Effector memory CD4-positive, alpha-beta T cell (primary cell): ENCODE measurements around the gene LAMC3.

Experiments
- DNase-seq, 3 donors: peaks; one replicate each; pipeline ENCODE4 v3.0.0-alpha.2; 2020
- H3K27ac ChIP-seq: 2 replicates; pipeline ENCODE4 v1.7.0; 2013; ENCODE audit warnings: mild to moderate bottlenecking, low read length, moderate library complexity; ENCODE audit not compliant: insufficient read depth, poor library complexity, severe bottlenecking
- H3K27me3 ChIP-seq: replicated peaks from 2 replicates; pipeline ENCODE4 v1.7.0; 2013; ENCODE audit warnings: mild to moderate bottlenecking, low read length; ENCODE audit not compliant: insufficient read depth, control insufficient read depth, poor library complexity, severe bottlenecking
- H3K36me3 ChIP-seq: 2 replicates; pipeline ENCODE4 v1.7.0; 2013; ENCODE audit warnings: mild to moderate bottlenecking, low read length, moderate library complexity; ENCODE audit not compliant: control insufficient read depth, insufficient read depth
- H3K4me1 ChIP-seq: 2 replicates; pipeline ENCODE4 v1.7.0; 2013; ENCODE audit warnings: low read length, mild to moderate bottlenecking; ENCODE audit not compliant: control insufficient read depth, insufficient read depth, poor library complexity, severe bottlenecking
- H3K4me3 ChIP-seq: 2 replicates; pipeline ENCODE4 v1.7.0; 2013; ENCODE audit warnings: low read length, low read depth, mild to moderate bottlenecking; ENCODE audit not compliant: insufficient read depth, poor library complexity, severe bottlenecking
- H3K9me3 ChIP-seq: 2 replicates; pipeline ENCODE4 v1.7.0; 2013; ENCODE audit warnings: mild to moderate bottlenecking, low read length, moderate library complexity; ENCODE audit not compliant: control insufficient read depth

LAMC3 gene

DNA sequence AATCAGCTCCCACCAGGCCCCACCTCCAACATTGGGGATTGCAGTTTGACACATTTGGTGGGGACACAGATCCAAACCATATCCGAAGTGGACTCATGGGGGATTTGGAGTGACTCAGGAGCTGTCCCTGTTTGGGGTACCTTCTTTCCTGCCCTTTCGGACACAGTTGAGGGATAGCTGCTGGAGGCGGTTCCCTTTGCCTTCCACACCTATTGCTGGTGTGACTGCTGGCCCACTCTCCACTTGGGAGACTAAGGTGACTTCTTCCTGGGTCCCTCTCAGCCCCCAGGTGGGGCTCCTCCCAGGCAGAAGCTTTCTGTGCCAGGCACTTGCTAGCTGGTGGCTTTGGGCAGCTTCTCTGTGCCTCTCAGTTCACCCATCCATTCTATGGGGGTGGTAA is 26.6 kb downstream of the LAMC3 start:
- H3K4me1 ChIP-seq: no peaks in the 10 kb centered on the region
- H3K4me3 ChIP-seq: no peak overlapping the region
- DNase-seq: no peak
- no peak overlapping the region for H3K27ac ChIP-seq
- H3K9me3 ChIP-seq: no peaks in the 10 kb centered on the region
- H3K27me3 ChIP-seq: no peaks in the 10 kb centered on the region
- no peaks in the 10 kb centered on the region for H3K36me3 ChIP-seq

DNA sequence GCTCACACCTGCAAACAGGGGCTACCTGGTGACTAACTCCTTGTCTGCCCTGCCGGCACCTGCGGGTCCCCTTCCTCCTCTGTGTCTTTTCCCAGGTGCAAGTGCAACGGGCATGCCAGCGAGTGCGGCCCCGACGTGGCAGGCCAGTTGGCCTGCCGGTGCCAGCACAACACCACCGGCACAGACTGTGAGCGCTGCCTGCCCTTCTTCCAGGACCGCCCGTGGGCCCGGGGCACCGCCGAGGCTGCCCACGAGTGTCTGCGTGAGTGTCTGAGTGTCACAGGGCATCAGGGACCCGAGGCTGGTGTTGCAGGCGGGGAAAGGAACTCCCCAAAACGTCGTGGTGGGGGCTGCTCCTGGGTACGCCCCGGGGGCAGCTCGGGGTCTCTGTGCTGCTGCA is 27.1 kb downstream of the LAMC3 start:
- Histone ChIP-seq H3K36me3 (no peaks in the 10 kb centered on the region), H3K27me3 (no peaks in the 10 kb centered on the region), H3K4me1 (no peaks in the 10 kb centered on the region), H3K4me3 (no peak overlapping the region), H3K27ac (no peak overlapping the region), H3K9me3 (no peaks in the 10 kb centered on the region)
- no peak for DNase-seq

DNA sequence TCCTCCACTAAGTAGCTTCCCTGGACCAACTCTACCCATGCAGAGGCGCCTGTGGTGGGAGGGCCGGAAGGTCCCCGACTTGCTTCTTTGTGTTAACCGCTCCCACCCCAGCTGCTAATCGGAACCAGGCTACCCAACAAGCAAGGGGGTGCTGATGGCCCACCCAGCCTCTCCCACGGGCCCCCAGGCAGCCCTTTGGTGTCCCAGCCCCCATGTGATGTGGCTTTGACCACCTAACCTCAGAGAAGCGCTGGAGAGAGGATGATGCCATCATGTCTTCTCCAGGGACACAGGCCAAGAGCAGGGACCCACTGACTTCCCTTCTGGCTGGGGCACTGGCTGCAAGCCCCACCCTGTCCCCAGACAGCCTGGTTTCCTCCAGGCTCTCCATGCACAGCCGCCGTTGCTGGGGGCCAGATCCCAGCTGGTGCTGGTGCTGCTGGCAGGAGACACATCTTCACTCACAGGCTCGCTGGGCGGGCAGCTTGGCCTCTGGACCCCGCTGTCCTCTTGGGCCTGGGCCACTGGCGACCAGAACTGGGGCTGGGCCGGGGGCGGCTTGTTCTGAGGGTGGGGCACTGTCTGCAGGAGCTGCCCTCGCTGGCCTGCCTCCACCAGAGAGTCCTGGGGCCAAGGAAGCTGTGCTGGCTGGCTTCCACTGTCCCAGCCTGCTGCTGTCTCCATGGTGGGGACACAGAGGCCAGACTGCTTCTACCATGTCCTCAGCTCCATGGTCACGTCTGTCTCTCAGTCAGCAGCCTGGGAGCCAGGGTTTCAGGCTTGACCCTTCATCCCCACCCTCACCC is 27.8 kb downstream of the LAMC3 start:
- no peaks in the 10 kb centered on the region for H3K27me3 ChIP-seq
- H3K27ac ChIP-seq: no peak overlapping the region

DNA sequence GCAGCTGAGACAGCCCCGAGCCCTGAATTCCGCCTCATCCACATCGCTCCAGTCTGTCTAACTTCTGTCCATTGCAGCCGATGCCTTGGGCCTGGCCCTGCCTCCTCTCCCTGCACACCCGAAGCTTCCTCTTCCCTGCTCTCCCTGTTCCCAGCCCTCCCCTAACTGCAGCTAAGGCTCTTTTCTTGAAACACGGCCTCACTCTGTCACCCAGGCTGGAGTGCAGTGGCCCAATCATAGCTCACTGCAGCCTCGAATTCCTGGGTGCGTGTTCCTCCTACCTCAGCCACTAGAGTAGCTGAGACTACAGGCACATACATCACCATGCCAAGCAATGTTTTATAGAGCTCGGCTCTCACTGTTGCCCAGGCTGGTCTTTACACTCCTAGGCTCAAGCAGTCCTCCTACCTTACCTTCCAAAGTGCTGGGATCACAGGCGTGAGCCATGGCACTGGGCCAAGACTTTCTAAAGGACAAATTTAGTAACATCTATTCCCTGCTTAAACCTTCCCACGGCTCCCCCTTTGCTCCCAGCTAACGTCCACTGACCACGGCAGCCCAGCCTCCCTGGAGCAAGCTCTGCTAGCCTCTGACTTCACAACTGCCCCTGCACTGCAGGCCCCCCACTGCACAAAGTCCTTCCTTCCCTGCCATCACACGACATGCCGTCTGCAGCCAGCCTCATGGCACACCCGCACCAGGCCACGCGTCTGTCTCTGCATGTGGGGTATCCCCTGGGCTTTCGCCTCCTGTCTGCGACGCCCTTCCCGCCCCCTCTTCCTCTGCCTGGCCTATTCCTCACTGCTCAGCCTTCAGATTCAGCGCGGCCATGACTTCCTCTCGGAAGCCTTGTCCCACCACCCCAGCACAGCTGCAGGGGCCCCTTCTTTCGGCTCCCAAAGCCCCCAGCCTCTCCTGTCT is 28.6 kb downstream of the LAMC3 start:
- DNase-seq: no peak
- H3K27me3 ChIP-seq: no peaks in the 10 kb centered on the region

More for the DNA sequence above, 27.8 kb downstream of the LAMC3 start:
- DNase-seq: no peak
- H3K36me3 ChIP-seq: no peaks in the 10 kb centered on the region
- H3K4me1 ChIP-seq: no peaks in the 10 kb centered on the region
- H3K9me3 ChIP-seq: no peaks in the 10 kb centered on the region
- H3K4me3 ChIP-seq: no peak overlapping the region

DNA sequence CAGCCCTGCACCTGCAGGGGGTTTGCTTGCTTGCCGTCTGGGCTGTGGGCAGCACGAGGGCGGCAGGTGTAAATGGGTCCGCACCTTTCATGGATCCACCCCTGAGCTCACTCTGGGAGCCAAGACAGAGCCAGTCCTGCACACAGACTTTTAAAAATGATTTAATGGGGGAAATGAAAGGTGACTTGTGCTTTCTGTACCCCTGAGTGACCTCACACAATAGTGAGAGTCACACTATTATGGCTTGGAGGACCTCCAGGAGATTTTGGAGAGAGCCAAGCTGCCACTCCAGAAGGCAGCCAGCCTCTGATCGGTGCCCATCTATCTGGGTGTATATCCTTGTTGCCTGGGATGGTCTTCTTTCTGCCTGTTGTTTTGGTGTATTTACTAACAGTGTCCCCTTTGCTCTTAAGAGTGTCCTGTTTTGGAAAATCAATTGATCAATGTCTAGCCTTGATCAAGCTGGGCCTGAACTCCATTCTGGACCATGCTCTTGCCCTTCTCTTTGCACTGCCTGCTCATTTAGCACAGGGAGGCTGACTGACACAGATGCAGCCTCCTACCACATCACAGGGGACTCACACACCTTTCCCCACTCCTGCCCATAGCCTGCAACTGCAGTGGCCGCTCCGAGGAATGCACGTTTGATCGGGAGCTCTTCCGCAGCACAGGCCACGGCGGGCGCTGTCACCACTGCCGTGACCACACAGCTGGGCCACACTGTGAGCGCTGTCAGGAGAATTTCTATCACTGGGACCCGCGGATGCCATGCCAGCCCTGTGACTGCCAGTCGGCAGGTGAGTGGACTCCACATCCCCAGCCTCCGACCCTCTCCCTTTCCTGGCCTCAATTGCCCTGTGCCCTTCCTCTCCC is 29.5 kb downstream of the LAMC3 start:
- Histone ChIP-seq H3K4me3 (no peak overlapping the region), H3K27me3 (no peaks in the 10 kb centered on the region)

More for the DNA sequence above, 28.6 kb downstream of the LAMC3 start:
- H3K27ac ChIP-seq: no peak overlapping the region
- H3K9me3 ChIP-seq: no peaks in the 10 kb centered on the region
- H3K36me3 ChIP-seq: no peaks in the 10 kb centered on the region
- H3K4me3 ChIP-seq: no peak overlapping the region
- no peaks in the 10 kb centered on the region for H3K4me1 ChIP-seq

DNA sequence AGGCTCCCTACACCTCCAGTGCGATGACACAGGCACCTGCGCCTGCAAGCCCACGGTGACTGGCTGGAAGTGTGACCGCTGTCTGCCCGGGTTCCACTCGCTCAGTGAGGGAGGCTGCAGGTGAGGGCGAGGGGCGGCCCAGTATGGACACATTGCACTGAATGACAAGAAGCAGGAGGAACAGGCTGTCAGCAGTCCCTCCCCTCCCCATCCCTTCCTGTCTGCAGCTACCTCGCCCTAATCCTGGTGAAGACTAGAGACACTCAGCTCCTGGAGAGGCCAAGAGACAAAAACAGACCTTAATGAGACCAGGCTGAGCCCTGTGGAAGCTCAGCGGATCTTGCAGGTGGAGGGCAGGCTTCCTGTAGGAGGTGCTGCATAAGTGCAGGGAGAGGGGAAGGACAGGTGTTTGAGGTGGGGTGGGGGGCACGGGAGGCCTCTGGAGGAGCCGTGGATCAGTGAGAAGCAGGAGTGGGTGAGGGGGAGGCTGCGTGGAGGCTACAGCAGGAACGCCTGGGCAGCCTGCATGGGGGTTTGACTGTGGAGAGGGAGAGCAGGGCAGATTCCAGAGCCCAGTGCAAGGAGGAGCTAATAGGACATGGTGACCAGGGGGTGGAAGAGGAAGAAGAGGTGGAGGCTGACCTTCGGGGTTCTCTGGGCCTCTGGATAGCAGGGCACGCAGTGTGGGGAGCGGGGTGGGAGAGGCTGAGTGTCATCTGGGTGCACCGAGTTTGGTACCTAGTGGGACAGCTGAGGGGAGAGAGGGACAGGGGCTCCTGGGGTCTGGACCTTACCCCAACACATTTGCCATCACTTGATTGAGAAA is 30.4 kb downstream of the LAMC3 start:
- H3K27ac ChIP-seq: no peak overlapping the region
- no peak for DNase-seq
- H3K27me3 ChIP-seq: no peaks in the 10 kb centered on the region
- no peak overlapping the region for H3K4me3 ChIP-seq
- H3K36me3 ChIP-seq: no peaks in the 10 kb centered on the region
- H3K4me1 ChIP-seq: no peaks in the 10 kb centered on the region
- no peaks in the 10 kb centered on the region for H3K9me3 ChIP-seq

More for the DNA sequence above, 29.5 kb downstream of the LAMC3 start:
- no peaks in the 10 kb centered on the region for H3K36me3 ChIP-seq
- no peaks in the 10 kb centered on the region for H3K9me3 ChIP-seq
- no peaks in the 10 kb centered on the region for H3K4me1 ChIP-seq
- DNase-seq: no peak
- H3K27ac ChIP-seq: no peak overlapping the region

DNA sequence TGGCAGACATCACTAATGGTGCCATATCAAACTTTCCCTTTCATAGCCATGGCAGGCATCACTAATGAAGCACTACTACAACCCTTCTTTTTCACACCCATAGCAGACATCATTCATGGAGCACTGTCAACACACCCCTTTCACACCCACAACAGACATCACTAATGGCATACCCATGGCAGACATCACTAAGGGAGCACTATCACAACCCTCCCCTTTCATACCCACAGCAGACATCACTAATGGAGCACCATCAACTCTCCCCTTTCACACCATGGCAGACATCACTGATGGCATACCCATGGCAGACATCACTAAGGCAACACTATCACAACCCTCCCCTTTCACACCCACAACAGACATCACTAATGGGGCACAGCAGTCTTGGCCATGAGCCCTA is 33.7 kb downstream of the LAMC3 start:
- Histone ChIP-seq H3K27ac (no peak overlapping the region), H3K27me3 (no peaks in the 10 kb centered on the region), H3K4me3 (no peak overlapping the region), H3K9me3 (no peaks in the 10 kb centered on the region), H3K4me1 (no peaks in the 10 kb centered on the region), H3K36me3 (no peaks in the 10 kb centered on the region)
- no peak for DNase-seq

DNA sequence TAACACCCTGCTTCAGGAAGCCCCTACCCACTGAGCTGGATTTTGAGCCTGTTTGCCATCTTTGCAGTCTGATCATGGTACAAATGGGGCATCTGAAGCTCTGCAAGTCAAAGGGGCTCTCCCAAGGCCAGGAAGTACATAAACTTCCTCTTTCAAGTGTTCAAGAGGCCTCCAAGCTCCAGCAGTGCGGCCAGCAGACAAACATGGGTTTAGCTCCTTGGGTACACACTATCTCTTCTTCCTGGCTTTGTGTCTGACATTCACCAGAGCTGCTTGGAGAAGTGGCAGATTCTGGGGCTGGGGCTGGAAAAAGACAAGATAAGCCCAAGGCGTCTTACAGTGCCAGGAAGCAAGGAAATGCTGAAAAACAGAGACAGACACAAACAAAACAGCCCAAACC is 34.1 kb downstream of the LAMC3 start:
- Histone ChIP-seq H3K9me3 (no peaks in the 10 kb centered on the region), H3K27me3 (no peaks in the 10 kb centered on the region), H3K36me3 (no peaks in the 10 kb centered on the region), H3K27ac (no peak overlapping the region), H3K4me1 (no peaks in the 10 kb centered on the region), H3K4me3 (no peak overlapping the region)
- no peak for DNase-seq

DNA sequence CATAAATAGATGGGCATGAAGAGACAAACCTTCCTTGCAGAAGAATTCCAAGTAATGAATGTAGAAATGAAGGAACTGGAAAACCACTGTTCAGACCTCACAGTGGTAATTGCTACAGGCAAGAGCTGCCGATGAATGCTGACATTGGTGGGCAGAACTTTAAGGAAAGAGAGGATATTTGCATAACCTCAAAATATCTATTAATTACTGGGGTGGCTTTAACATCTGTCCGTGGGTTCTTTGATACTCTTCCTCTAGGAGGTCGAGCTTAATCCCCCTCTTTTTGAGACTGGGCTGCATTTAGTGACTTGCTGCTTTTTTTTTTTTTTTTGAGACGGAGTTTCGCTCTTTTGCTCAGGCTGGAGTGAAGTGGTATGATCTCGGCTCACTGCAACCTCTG is 34.7 kb downstream of the LAMC3 start:
- Histone ChIP-seq H3K9me3 (no peaks in the 10 kb centered on the region), H3K36me3 (no peaks in the 10 kb centered on the region), H3K27me3 (no peaks in the 10 kb centered on the region), H3K4me1 (no peaks in the 10 kb centered on the region), H3K4me3 (no peak overlapping the region), H3K27ac (no peak overlapping the region)
- no peak for DNase-seq
